HAP-1 (cell line): ENCODE results near the gene SYNGAP1.
"Not testable (repeated sequence)": the region's sequence is repeated elsewhere in the genome, so short reads cannot be mapped to it uniquely, and the experiment has no call there.

Source experiments
- DNase-seq, 2 experiments: peaks; one replicate each; pipeline ENCODE4 v3.0.0-alpha.2; 2016 to 2020; ENCODE audit warnings: low spot score in 2 of 2
- H3K27me3 ChIP-seq: fragments of 250-450 bp; sonication (Bioruptor Pico); 2 replicates; pipeline ENCODE4 v1.5.1; 2020; ENCODE audit warnings: low read depth, mild to moderate bottlenecking, moderate library complexity
- H3K36me3 ChIP-seq: fragments of 250-450 bp; sonication (Bioruptor Pico); replicated peaks from 2 replicates; pipeline ENCODE4 v1.5.1; 2020; ENCODE audit warnings: mild to moderate bottlenecking
- H3K4me1 ChIP-seq: fragments of 250-450 bp; sonication (Bioruptor Pico); 2 replicates; pipeline ENCODE4 v1.5.1; 2020; ENCODE audit warnings: mild to moderate bottlenecking
- H3K4me3 ChIP-seq: fragments of 250-450 bp; sonication (Bioruptor Pico); 2 replicates; pipeline ENCODE4 v1.5.1; 2020; ENCODE audit warnings: mild to moderate bottlenecking, moderate library complexity
- H3K9me3 ChIP-seq: fragments of 250-450 bp; sonication (Bioruptor Pico); 2 replicates; pipeline ENCODE4 v1.5.1; 2020; ENCODE audit warnings: mild to moderate bottlenecking, moderate library complexity
- in situ Hi-C: fragments of 300-500 bp; cut with MboI; formaldehyde crosslinking; loops from 3 replicates; pipeline ENCODE4 v1.14.3; 2020; ENCODE audit warnings: low sequenced_read_pairs, inconsistent platforms, mixed read lengths

Gene SYNGAP1

GRCh38 chr6:33419580-33420490 is at the start of gene SYNGAP1:
Gene SYNGAP1 (plus strand): TSS chr6:33420065. CDS start chr6:33420265, 200 bp downstream.
- H3K9me3 ChIP-seq, result no peaks in the 10 kb centered on the region
- H3K4me3 ChIP-seq, result no peak within 1 kb of the TSS
- peaks cover 25% of the 10 kb centered on the region for H3K27me3 ChIP-seq
- in situ Hi-C loops, result no loop called here
- DNase-seq, result no peak
- peaks cover 15% of the 10 kb centered on the region for H3K36me3 ChIP-seq
- peaks cover 17% of the 10 kb centered on the region for H3K4me1 ChIP-seq

GRCh38 chr6:33371901-33372300 is 48.0 kb upstream of the SYNGAP1 start:
- H3K4me3 ChIP-seq, H3K27me3 ChIP-seq, DNase-seq, in situ Hi-C loops, H3K9me3 ChIP-seq, H3K36me3 ChIP-seq, H3K4me1 ChIP-seq: not testable (repeated sequence)

- in situ Hi-C loops, result no loop called here
- Histone ChIP-seq H3K9me3 (no peaks in the 10 kb centered on the region), H3K4me1 (no peaks in the 10 kb centered on the region), H3K36me3 (no peaks in the 10 kb centered on the region), H3K27me3 (peaks cover 5% of the 10 kb centered on the region; the same call in 1 of the 2 replicates), H3K4me3 (no peak overlapping the region)
- no peak for DNase-seq
Observed at GRCh38 chr6:33372526-33373123, 47.2 kb upstream of the SYNGAP1 start.

GRCh38 chr6:33373960-33374910 is 45.6 kb upstream of the SYNGAP1 start:
- no peak overlapping the region for H3K4me3 ChIP-seq
- in situ Hi-C loops, result no loop called here
- peaks cover 2% of the 10 kb centered on the region; the same call in 1 of the 2 replicates for H3K27me3 ChIP-seq
- H3K4me1 ChIP-seq, result no peaks in the 10 kb centered on the region
- DNase-seq, result no peak
- no peaks in the 10 kb centered on the region for H3K9me3 ChIP-seq
- no peaks in the 10 kb centered on the region for H3K36me3 ChIP-seq

GRCh38 chr6:33375143-33375671 is 44.7 kb upstream of the SYNGAP1 start:
- H3K4me1 ChIP-seq, result no peaks in the 10 kb centered on the region
- no peaks in the 10 kb centered on the region for H3K27me3 ChIP-seq
- no peak overlapping the region for H3K4me3 ChIP-seq
- H3K36me3 ChIP-seq, result no peaks in the 10 kb centered on the region
- no peak for DNase-seq
- H3K9me3 ChIP-seq, result no peaks in the 10 kb centered on the region
- in situ Hi-C loops, result no loop called here

GRCh38 chr6:33377171-33377570 is 42.7 kb upstream of the SYNGAP1 start:
- Histone ChIP-seq H3K36me3 (no peaks in the 10 kb centered on the region), H3K9me3 (no peaks in the 10 kb centered on the region), H3K4me1 (no peaks in the 10 kb centered on the region), H3K27me3 (no peaks in the 10 kb centered on the region), H3K4me3 (no peak overlapping the region)
- DNase-seq, result no peak
- in situ Hi-C loops, result no loop called here

- DNase-seq, in situ Hi-C loops, H3K4me1 ChIP-seq: not testable (repeated sequence)
Observed at GRCh38 chr6:33379184-33379583, 40.7 kb upstream of the SYNGAP1 start.

GRCh38 chr6:33380272-33380981 is 39.4 kb upstream of the SYNGAP1 start:
- Histone ChIP-seq H3K9me3 (no peaks in the 10 kb centered on the region), H3K27me3 (no peaks in the 10 kb centered on the region), H3K4me3 (no peak overlapping the region), H3K4me1 (no peaks in the 10 kb centered on the region), H3K36me3 (no peaks in the 10 kb centered on the region)
- no peak for DNase-seq
- in situ Hi-C loops, result no loop called here

More at GRCh38 chr6:33379184-33379583, 40.7 kb upstream of the SYNGAP1 start:
- H3K9me3 ChIP-seq, H3K27me3 ChIP-seq, H3K4me3 ChIP-seq, H3K36me3 ChIP-seq: not testable (repeated sequence)

GRCh38 chr6:33383427-33384185 is 36.3 kb upstream of the SYNGAP1 start:
- Histone ChIP-seq H3K4me3 (no peak overlapping the region), H3K27me3 (no peaks in the 10 kb centered on the region), H3K36me3 (no peaks in the 10 kb centered on the region), H3K4me1 (no peaks in the 10 kb centered on the region), H3K9me3 (no peaks in the 10 kb centered on the region)
- in situ Hi-C loops, result no loop called here
- no peak for DNase-seq

- in situ Hi-C loops, result no loop called here
- Histone ChIP-seq H3K9me3 (no peaks in the 10 kb centered on the region), H3K27me3 (no peaks in the 10 kb centered on the region), H3K4me3 (no peak overlapping the region), H3K4me1 (no peaks in the 10 kb centered on the region), H3K36me3 (no peaks in the 10 kb centered on the region)
- DNase-seq, result peak in 1 of 2 experiments; percentile 26
Observed at GRCh38 chr6:33384581-33385020, 35.3 kb upstream of the SYNGAP1 start.

- H3K36me3 ChIP-seq, result peaks cover 7% of the 10 kb centered on the region
- H3K27me3 ChIP-seq, result no peaks in the 10 kb centered on the region
- DNase-seq, result no peak
- in situ Hi-C loops, result no loop called here
- H3K9me3 ChIP-seq, result no peaks in the 10 kb centered on the region
- H3K4me3 ChIP-seq, result no peak overlapping the region
- peaks cover 17% of the 10 kb centered on the region for H3K4me1 ChIP-seq
Observed at GRCh38 chr6:33390173-33390572, 29.7 kb upstream of the SYNGAP1 start.

- peaks cover 14% of the 10 kb centered on the region for H3K36me3 ChIP-seq
- in situ Hi-C loops, result no loop called here
- H3K4me3 ChIP-seq, result peak overlapping the region; percentile 99
Observed at GRCh38 chr6:33390767-33391277, 29.0 kb upstream of the SYNGAP1 start.

More at GRCh38 chr6:33390767-33391277, 29.0 kb upstream of the SYNGAP1 start:
- no peaks in the 10 kb centered on the region for H3K9me3 ChIP-seq
- no peaks in the 10 kb centered on the region for H3K27me3 ChIP-seq
- no peak for DNase-seq
- peaks cover 21% of the 10 kb centered on the region for H3K4me1 ChIP-seq
